NCI-H2029 (cell line): ENCODE measurements around the gene TPPP3.
"Not testable (repeated sequence)": the region's sequence is repeated elsewhere in the genome, so short reads cannot be mapped to it uniquely, and the experiment has no call there.

Experiments
- DNase-seq: peaks from one replicate; lab custom pipeline; 2025; lab: John Stamatoyannopoulos, UW

Gene TPPP3

GRCh38 chr16:67426022-67426421 lies 32.7 kb upstream of the TPPP3 start:
- no peak for DNase-seq

- no peak for DNase-seq
Measured at GRCh38 chr16:67425580-67425979, 32.3 kb upstream of the TPPP3 start.

- DNase-seq = no peak
Measured at GRCh38 chr16:67425061-67425460, 31.8 kb upstream of the TPPP3 start.

- no peak for DNase-seq
Measured at GRCh38 chr16:67424261-67424615, 30.9 kb upstream of the TPPP3 start.

GRCh38 chr16:67423611-67424260 lies 30.4 kb upstream of the TPPP3 start:
- no peak for DNase-seq

- DNase-seq = no peak
Measured at GRCh38 chr16:67423015-67423414, 29.7 kb upstream of the TPPP3 start.

- DNase-seq = no peak
Measured at GRCh38 chr16:67421030-67421429, 27.7 kb upstream of the TPPP3 start.

GRCh38 chr16:67419931-67420330 lies 26.6 kb upstream of the TPPP3 start:
- DNase-seq = no peak

GRCh38 chr16:67419502-67419901 lies 26.2 kb upstream of the TPPP3 start:
- no peak for DNase-seq

GRCh38 chr16:67417333-67418061 lies 24.2 kb upstream of the TPPP3 start:
- DNase-seq = no peak

GRCh38 chr16:67415872-67416793 lies 22.8 kb upstream of the TPPP3 start, which contains the start of gene ZDHHC1:
Gene ZDHHC1, minus strand, starts transcription at chr16:67416477. Its CDS starts 8,702 bp downstream, at chr16:67407775.
- DNase-seq = no peak

- DNase-seq = not testable (repeated sequence)
Measured at GRCh38 chr16:67415421-67415820, 22.1 kb upstream of the TPPP3 start.

- no peak for DNase-seq
Measured at GRCh38 chr16:67413978-67414911, 20.9 kb upstream of the TPPP3 start.

- no peak for DNase-seq
Measured at GRCh38 chr16:67412294-67412693, 19.0 kb upstream of the TPPP3 start.

GRCh38 chr16:67411339-67411738 lies 18.0 kb upstream of the TPPP3 start:
- no peak for DNase-seq

- DNase-seq = no peak
Measured at GRCh38 chr16:67409631-67410030, 16.3 kb upstream of the TPPP3 start.

- no peak for DNase-seq
Measured at GRCh38 chr16:67407788-67408452, 14.6 kb upstream of the TPPP3 start.

GRCh38 chr16:67407176-67407787 lies 14.0 kb upstream of the TPPP3 start:
- no peak for DNase-seq

- no peak for DNase-seq
Measured at GRCh38 chr16:67406111-67406971, 13.0 kb upstream of the TPPP3 start.

GRCh38 chr16:67405336-67405735 lies 12.0 kb upstream of the TPPP3 start:
- no peak for DNase-seq
